ENCODE data around the gene NWD2.

The NWD2 gene

DNA sequence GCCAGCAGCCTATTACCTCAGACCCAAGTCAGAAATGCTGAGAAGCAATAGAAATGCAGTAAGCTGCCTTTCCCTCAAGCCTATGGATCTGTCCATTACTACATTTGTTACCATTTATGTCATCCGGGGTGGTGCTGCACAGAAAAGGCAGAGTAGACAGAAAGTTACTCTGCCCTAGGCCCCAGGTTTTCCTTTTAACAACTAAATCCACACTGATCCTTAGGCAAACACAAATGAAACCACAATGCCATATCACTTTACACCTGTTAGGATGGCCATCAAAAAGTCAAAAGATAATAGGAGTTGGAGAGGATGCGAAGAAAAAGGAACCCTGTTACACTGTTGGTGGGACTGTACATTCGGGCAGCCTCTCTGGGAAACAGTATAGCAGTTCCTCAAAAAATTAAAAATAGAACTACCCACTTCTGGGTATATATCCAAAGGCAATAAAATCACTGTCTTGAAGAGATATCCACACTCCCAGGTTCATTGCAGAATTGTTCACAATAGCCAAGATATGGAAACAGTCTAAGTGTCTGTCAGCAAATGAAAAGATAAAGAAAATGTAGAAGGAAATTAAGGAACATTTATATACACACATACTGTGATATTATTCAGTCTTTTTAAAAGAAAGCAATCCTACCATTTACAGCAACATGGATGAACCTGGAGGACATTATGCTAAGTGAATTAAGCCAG is 186.3 kb downstream of the NWD2 start:
- TF ChIP-seq ZNF274 (IDR thresholded peaks at IDR 0.05; ENCODE audit: low read depth, low read length) = no peak
- H3K4me3 ChIP-seq (ENCODE audit: low read length) = no peak overlapping the region

DNA sequence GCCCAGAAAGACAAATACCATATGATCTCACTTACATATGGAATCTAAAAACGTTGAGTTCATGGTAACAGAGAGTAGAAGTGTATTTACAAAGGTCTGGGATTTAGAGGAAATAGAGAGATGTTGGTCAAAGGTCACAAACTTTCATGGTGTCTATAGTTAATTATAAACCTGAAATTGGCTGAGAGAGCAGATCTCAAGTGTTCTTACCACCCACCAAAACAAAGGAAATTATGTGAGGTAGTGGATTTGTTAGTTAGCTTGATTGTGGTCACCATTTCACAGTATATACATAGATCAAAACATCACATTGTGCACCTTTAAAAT is 186.8 kb downstream of the NWD2 start:
- no peak for TF ChIP-seq ZNF274 (IDR thresholded peaks at IDR 0.05; ENCODE audit: low read depth, low read length)
- H3K4me3 ChIP-seq (ENCODE audit: low read length) = no peak overlapping the region

DNA sequence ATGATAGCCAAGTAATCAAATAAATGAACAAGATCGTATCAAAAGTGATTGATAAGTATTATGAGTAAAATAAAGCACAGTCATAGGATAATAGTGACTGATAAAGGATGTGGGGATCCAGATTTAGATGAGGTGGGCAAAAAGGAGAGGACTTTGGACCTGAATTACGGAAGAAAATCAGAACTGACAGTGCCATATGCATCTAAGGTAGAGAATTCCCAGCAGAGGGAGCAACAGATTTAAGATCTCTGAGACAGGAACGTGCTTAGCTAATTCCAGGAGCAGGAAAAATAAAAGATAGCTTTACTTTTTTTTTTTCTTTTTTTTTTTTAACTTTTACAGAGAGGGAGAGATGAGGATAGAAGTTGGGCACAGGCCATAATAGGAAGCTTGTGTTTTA is 189.9 kb downstream of the NWD2 start:
- TF ChIP-seq ZNF274 (IDR thresholded peaks at IDR 0.05; ENCODE audit: low read depth, low read length) = no peak
- no peak overlapping the region for H3K4me3 ChIP-seq (ENCODE audit: low read length)

DNA sequence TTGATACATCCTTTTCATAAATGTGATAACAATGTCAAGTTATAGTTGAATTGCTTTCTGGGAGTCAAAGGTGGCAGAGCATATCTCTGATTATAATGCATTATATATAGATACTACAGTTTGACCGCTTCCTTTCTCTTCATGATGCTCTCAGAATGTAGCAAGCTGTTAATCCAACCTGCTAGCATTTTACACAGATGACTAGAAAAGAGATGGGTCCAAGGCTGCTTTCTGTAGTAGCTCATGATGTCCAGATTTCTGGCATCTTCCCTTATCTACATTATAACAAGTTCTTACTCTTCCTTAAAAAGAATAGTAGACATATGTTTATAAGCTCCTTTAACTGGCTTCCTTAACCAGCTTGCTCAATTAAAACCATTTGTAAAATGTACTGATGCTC is 192.0 kb downstream of the NWD2 start:
- H3K4me3 ChIP-seq (ENCODE audit: low read length) = no peak overlapping the region
- TF ChIP-seq ZNF274 (IDR thresholded peaks at IDR 0.05; ENCODE audit: low read depth, low read length) = no peak

DNA sequence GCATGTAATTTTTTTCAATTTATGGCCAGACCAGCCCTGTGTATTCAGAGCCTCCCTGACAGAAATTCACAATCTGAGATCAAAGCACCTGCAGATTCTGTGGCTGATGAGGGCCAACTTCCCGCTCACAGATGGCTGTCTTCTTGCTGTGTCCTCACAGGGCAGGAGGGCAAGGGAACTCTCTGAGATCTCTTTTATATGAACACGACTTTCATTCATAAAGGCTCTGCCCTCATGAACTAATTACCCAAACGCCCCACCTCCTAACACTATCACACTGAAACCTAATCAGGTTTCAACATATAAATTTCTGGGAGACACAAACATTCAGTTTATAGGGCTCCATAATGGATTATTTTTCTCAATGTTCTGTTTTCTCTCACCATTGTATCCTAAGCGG is 192.6 kb downstream of the NWD2 start:
- TF ChIP-seq ZNF274 (IDR thresholded peaks at IDR 0.05; ENCODE audit: low read depth, low read length) = no peak
- H3K4me3 ChIP-seq (ENCODE audit: low read length) = no peak overlapping the region

DNA sequence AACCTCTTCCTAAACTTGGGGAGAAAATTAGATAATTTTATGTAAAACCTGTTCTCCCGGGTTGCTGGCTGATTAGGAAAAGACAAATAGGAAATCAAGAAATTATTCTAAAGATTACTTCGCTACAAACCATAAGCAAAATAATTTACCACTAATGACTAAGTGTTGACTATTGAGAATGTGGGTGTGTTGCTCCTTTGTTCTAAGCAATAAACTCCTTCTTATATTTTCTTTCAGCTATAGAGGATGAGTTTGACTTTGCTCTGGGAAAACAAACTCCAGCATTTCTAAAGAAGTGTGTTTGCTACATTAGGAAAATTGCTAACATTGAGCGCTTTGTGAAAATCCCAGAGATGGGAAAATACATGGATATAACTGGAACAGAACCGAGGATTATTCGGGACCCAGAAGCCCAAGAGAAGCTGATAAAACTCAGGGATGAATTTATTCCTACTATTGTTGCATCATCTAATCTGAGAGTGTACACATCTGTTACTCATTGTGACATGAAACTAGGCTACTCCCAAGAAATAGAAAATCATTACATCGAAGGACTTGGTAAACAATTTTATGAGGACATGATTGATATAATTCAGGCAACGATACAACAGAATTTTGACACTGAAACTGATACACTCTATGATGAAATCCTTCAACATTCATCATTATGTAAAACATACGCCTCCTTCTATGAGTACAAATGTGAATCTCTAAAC is 194.2 kb downstream of the NWD2 start:
- no peak overlapping the region for H3K4me3 ChIP-seq (ENCODE audit: low read length)
- no peak for TF ChIP-seq ZNF274 (IDR thresholded peaks at IDR 0.05; ENCODE audit: low read depth, low read length)

DNA sequence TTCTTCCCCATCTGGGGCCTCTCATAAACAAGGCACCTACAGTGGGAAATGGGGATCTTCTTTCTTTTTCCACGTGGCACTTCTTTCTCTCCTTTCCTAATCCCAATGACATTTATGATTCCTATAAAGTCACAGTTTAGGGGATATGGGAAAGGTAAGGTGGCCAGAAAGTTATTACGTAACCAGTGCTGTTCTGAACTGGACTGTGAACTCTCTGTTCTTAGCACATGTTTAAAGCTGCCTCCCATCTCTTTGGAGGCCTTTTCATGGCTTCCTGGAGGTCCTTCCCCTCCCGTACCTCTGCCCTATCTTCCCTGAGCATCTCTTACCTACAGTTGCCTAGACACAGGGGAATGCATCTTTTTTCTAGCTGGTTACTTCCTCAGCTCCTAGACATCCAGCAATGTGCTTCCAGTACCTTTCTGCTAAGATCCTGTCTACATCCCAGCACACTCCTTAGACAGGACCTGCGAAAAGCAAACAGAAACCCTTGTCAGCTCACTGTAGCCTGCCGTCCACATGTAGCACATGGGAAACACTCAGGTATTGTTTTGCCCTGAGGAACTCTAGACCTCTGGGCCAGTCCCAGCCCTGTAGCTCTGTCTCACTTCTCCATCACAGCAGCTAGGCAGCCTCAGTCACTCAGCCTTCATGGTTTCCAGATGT is 195.4 kb downstream of the NWD2 start:
- no peak overlapping the region for H3K4me3 ChIP-seq (ENCODE audit: low read length)
- TF ChIP-seq ZNF274 (IDR thresholded peaks at IDR 0.05; ENCODE audit: low read depth, low read length) = no peak

DNA sequence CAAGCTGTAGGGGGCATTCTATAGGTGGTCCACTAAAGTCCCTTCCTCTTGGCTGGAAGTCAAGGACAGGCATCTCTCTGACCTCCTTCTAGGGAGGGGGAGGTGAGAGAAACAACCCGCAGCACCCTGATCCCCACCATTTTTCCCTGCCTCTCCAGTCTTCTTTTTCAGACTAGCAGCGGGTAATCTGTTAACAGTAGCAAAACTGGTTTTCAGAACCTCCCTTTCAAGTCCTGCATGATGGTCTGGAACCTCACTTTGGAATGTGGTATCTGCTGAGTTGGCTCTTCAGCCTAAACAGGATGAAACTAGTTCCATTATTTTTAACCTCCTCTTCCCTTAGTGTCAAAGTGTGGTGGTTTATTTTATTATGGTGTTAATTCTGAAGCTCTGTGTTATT is 196.0 kb downstream of the NWD2 start:
- no peak overlapping the region for H3K4me3 ChIP-seq (ENCODE audit: low read length)
- no peak for TF ChIP-seq ZNF274 (IDR thresholded peaks at IDR 0.05; ENCODE audit: low read depth, low read length)

DNA sequence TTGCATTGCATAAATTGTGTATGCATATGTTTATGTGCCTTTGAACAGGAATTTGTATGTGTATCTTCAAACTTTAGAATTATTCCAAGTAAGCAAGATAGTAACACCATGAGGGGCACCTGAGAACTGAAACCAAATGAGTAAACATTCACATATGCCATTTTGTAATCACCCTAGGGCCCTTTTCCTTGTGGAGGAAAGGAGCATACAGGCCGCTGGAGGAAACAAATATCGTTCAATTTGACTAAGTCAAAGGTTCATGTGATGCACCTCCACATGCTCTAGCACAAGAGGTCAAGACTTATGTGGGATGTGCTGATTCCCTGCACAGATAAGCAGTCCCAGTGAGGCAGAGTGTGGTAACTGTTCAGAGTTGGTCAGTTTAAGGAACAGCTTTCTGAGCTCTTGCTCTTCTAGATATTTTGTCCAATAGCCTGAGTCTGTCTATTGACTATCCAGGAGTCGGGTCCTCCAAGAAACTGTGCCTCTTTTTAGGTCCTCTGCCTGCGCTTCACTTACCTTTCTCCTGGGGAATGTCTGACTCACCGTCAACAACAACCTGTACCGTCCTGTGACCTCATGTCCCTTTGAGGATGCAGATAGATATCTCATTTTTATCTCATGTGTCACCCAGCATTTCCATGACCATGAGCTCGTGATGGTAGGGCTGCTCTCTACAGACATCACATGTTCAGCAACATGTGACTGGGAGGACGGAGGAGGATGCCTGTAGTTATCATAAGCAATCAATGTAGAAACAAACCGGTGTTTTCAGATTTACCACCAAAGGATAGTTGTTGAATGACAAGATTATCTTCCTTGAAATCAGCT is 196.9 kb downstream of the NWD2 start:
- no peak for TF ChIP-seq ZNF274 (IDR thresholded peaks at IDR 0.05; ENCODE audit: low read depth, low read length)
- no peak overlapping the region for H3K4me3 ChIP-seq (ENCODE audit: low read length)

DNA sequence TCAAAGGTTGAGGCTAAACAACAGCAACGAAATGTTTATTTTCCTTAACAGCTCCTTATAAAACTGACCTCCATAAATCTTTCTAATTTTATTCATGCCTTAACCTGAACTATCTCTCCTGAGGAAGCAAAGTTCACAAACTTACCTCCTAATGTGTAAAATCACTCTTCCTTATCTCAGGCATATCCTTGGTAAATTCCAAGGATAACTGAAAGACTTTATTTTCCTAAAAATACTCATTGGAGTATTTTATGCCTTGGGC is 197.4 kb downstream of the NWD2 start:
- TF ChIP-seq ZNF274 (IDR thresholded peaks at IDR 0.05; ENCODE audit: low read depth, low read length) = no peak
- H3K4me3 ChIP-seq (ENCODE audit: low read length) = no peak overlapping the region

DNA sequence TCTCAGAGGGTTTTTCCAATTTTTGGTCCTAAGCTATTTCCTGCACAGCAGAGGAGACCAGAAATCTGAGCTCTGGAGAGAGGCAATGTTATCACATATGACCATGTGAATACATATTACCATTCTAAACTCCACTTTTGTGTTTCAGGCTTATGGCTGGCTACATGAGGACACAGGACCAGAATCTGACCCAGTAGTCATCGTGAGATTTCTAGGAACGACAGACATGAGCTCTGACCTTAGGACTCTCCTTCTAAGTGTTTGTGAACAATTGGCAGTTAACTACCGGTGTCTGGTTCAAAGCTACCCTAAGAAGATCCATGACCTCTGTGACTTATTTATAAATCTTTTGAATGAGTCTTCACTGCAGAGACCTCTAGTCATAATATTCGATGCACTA is 198.6 kb downstream of the NWD2 start:
- no peak overlapping the region for H3K4me3 ChIP-seq (ENCODE audit: low read length)
- TF ChIP-seq ZNF274 (IDR thresholded peaks at IDR 0.05; ENCODE audit: low read depth, low read length) = no peak

DNA sequence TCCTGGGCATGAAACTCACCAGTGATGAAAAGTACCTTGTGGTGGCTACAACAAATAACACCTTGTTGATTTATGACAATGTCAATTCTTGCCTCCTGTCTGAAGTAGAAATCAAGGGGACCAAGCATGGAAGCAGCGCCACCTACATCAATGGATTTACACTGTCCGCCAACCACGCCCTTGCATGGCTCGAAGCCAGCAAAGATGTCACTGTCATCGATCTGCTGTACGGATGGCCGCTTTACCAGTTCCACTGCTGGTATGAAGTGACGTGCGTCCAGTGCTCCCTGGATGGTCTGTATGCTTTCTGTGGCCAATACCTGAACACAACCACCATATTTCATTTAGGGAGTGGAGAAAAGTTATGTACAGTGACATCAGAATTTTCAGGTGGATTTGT is 200.5 kb downstream of the NWD2 start:
- no peak for TF ChIP-seq ZNF274 (IDR thresholded peaks at IDR 0.05; ENCODE audit: low read depth, low read length)
- no peak overlapping the region for H3K4me3 ChIP-seq (ENCODE audit: low read length)

DNA sequence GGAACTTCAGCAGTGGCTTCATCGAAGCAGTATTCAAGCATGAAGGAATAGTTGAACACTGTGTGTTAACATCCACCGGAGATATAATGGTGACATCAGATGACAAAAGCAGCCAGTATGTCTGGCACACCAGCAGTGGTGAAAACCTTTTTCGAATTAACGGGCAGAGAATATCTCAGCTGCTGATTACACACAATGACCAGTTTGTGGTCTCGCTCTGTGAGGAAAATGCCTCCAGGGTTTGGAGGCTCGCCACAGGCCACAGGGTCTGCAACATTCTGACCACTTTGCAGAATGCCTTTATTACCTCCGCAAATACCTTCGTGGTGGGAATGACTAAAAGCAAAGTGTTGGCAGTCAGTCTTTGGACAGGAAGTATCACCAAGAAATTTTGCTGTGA is 201.5 kb downstream of the NWD2 start:
- TF ChIP-seq ZNF274 (IDR thresholded peaks at IDR 0.05; ENCODE audit: low read depth, low read length) = no peak
- no peak overlapping the region for H3K4me3 ChIP-seq (ENCODE audit: low read length)

DNA sequence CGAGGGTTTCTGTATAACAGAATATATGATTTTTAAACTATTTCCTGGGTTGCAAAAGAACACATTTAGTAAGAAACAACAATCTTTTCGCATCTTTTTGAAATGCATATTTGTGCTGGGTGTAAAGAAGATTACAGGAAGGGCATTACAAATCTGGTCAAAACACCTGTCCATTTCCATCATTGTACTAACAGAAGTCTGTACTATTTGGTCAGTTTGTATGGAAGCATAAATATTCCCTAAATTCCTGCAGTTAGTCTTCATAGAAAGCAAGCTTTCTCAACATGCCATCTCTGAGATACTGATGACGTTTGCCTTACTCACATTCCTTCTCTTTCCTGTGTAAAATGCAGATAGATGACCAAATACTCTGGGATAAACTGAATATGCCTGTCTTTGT is 203.3 kb downstream of the NWD2 start:
- no peak for TF ChIP-seq ZNF274 (IDR thresholded peaks at IDR 0.05; ENCODE audit: low read depth, low read length)
- no peak overlapping the region for H3K4me3 ChIP-seq (ENCODE audit: low read length)

DNA sequence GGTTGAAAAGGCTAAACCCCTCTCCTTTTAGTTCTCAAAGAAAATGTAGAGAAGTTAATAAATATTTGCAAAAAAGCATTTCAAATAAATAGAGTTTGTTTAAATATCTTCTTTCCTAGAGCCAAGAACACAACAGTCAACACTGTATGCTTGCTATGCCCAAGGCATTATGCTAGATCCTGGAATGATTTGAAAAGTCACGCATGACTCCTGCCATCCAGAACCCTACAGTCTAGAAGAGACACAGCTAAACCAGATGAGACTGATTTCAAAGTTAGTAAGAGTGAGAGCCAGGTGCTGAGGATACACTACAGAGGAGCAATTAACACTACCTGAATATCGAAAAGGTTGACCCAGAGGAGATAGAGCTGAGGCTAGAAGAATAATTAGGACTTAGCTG is 205.8 kb downstream of the NWD2 start:
- no peak for TF ChIP-seq ZNF274 (IDR thresholded peaks at IDR 0.05; ENCODE audit: low read depth, low read length)
- no peak overlapping the region for H3K4me3 ChIP-seq (ENCODE audit: low read length)
